ENCODE data around the gene SAMD4A.

Gene SAMD4A

GRCh38 chr14:54570631-54571415 is 3.9 kb downstream of the SAMD4A start:
- DNase-seq (ENCODE audit: low read depth), result no peak
- TF ChIP-seq, protein P1, sequence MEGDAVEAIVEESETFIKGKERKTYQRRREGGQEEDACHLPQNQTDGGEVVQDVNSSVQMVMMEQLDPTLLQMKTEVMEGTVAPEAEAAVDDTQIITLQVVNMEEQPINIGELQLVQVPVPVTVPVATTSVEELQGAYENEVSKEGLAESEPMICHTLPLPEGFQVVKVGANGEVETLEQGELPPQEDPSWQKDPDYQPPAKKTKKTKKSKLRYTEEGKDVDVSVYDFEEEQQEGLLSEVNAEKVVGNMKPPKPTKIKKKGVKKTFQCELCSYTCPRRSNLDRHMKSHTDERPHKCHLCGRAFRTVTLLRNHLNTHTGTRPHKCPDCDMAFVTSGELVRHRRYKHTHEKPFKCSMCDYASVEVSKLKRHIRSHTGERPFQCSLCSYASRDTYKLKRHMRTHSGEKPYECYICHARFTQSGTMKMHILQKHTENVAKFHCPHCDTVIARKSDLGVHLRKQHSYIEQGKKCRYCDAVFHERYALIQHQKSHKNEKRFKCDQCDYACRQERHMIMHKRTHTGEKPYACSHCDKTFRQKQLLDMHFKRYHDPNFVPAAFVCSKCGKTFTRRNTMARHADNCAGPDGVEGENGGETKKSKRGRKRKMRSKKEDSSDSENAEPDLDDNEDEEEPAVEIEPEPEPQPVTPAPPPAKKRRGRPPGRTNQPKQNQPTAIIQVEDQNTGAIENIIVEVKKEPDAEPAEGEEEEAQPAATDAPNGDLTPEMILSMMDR (conservative IDR thresholded peaks at IDR 0.05; ENCODE audit: low read depth, low read length), result no peak
- H3K4me3 ChIP-seq (ENCODE audit: low read length), result no peak overlapping the region

DNA sequence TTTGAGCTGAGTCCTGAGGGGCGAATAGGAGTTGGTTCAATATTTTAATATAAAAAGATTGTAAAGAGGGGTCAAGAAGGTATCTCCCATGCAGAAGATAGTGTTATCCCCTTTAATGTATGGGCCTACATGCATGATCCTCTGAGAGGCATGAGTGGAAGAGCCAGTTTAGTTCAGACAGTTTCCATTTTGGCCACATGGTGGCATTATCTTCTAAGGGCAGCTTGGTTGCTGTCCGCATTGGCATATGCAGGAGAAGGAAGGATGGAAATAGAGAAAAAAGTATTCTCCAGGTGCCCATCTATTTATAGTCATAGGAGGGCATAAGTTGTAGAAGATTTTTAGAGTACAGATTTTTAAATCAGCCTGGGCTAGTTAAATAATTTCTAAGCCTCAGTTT is 5.4 kb downstream of the SAMD4A start:
- no peak overlapping the region for H3K4me3 ChIP-seq (ENCODE audit: low read length)
- no peak for DNase-seq (ENCODE audit: low read depth)
- TF ChIP-seq, protein P1 (conservative IDR thresholded peaks at IDR 0.05; ENCODE audit: low read depth, low read length), result peak; percentile 49

DNA sequence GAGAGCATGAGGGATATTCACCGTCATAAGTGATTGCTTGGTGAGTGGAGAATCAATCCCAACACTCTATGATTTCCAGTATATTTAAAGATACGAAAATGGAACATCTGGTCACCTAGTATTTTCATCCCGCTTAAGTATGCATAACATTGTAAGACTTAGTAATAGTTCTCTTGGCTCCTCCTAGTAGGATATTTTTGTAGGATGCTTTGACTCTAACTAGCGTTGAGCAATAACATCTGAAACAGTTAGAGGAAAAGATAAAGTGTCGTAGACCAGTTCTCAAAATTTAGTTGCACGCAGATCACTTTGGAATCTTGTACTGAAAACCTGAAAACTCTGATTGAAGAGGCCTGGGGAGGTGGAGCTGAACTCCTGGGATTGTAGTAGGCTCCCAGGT is 7.6 kb downstream of the SAMD4A start:
- no peak overlapping the region for H3K4me3 ChIP-seq (ENCODE audit: low read length)
- no peak for DNase-seq (ENCODE audit: low read depth)
- TF ChIP-seq, protein P1 (conservative IDR thresholded peaks at IDR 0.05; ENCODE audit: low read depth, low read length), result no peak

DNA sequence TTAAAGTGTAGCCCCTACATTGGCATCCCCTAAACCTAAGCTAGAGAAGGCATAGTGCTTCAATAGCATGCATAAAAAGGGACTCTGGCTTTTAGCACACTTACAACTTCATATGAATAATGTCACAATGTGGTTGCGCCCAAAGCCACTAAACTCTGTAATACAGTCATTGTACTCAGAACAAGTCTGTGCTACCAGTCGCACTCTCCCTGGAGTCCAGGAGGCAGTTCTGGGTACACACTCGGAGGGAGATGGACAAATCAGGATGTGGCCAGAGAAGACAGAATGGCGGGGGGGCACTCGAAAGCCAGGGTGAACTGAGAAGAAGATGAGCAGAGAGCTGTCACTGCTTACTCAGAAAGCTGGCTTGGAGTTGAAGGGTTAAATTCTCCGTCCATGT is 10.6 kb downstream of the SAMD4A start:
- TF ChIP-seq, protein P1 (conservative IDR thresholded peaks at IDR 0.05; ENCODE audit: low read depth, low read length), result no peak
- H3K4me3 ChIP-seq (ENCODE audit: low read length), result no peak overlapping the region
- DNase-seq (ENCODE audit: low read depth), result no peak

- H3K4me3 ChIP-seq (ENCODE audit: low read length), result no peak overlapping the region
- TF ChIP-seq, protein P1 (conservative IDR thresholded peaks at IDR 0.05; ENCODE audit: low read depth, low read length), result no peak
- DNase-seq (ENCODE audit: low read depth), result no peak
These were observed 11.0 kb downstream of the SAMD4A start for GRCh38 chr14:54577977-54578376.

GRCh38 chr14:54579621-54580020 is 12.7 kb downstream of the SAMD4A start:
- DNase-seq (ENCODE audit: low read depth), result no peak
- TF ChIP-seq, protein P1 (conservative IDR thresholded peaks at IDR 0.05; ENCODE audit: low read depth, low read length), result no peak
- H3K4me3 ChIP-seq (ENCODE audit: low read length), result no peak overlapping the region

GRCh38 chr14:54580933-54581332 is 14.0 kb downstream of the SAMD4A start:
- no peak overlapping the region for H3K4me3 ChIP-seq (ENCODE audit: low read length)
- no peak for DNase-seq (ENCODE audit: low read depth)
- TF ChIP-seq, protein P1 (conservative IDR thresholded peaks at IDR 0.05; ENCODE audit: low read depth, low read length), result no peak

Measured in retinal pigment epithelial cell (primary cell).